Tibial nerve (tissue), 4 donors: ENCODE results near the gene KDM8.

ENCODE experiments used
- CTCF ChIP-seq, 5 experiments: fragments of 200-600 bp in 3 of 5; fragments of 450-650 bp in 2 of 5; sonication (generic) in 3 of 5; IDR thresholded peaks; one replicate each; pipeline ENCODE4 v1.5.1; 2016 to 2019; ENCODE audit warnings: antibody characterized with exemption in 5 of 5, mild to moderate bottlenecking in 3 of 5, moderate library complexity in 2 of 5
- EP300 ChIP-seq, 2 donors: sonication (generic); formaldehyde crosslinking; IDR thresholded peaks; one replicate each; pipeline ENCODE4 v1.6.1; 2017; ENCODE audit warnings: antibody characterized with exemption in 2 of 2, mild to moderate bottlenecking in 1 of 2

GRCh38 chr16:27203507-27204311 is at the start of gene KDM8:
- TF ChIP-seq EP300 (IDR thresholded peaks at IDR 0.05) = peak; percentile 79 to 91
- peak in 1 of 5 experiments; percentile 26 for TF ChIP-seq CTCF (IDR thresholded peaks at IDR 0.05)
